ENCODE measurements around the gene QPCT. TPM values are rescaled to one million over a fixed set of nuclear protein-coding genes. Genes with fewer than 3 reads are reported as not detected.
"Not testable (repeated sequence)": the region's sequence is repeated elsewhere in the genome, so short reads cannot be mapped to it uniquely, and the experiment has no call there.

Gene QPCT
- total RNA-seq: 10 to 100 TPM in 1 of 3 donors, 1 to 10 TPM in 2; 4.3 to 15.8 (median 6.8) TPM
- long read RNA-seq, donor 1, transcript QPCT-201 (7 exons, 1,739 nt): major isoform, 34 of 35 reads
- long read RNA-seq, donor 1, partial matches to known transcripts: 0 of 35 reads
- long read RNA-seq, donor 1, other reads (novel, unspliced or antisense): 1 of 35 reads
- long read RNA-seq, donor 2, partial matches to known transcripts: 0 of 2 reads
- long read RNA-seq, donor 2, other reads (novel, unspliced or antisense): 0 of 2 reads

DNA sequence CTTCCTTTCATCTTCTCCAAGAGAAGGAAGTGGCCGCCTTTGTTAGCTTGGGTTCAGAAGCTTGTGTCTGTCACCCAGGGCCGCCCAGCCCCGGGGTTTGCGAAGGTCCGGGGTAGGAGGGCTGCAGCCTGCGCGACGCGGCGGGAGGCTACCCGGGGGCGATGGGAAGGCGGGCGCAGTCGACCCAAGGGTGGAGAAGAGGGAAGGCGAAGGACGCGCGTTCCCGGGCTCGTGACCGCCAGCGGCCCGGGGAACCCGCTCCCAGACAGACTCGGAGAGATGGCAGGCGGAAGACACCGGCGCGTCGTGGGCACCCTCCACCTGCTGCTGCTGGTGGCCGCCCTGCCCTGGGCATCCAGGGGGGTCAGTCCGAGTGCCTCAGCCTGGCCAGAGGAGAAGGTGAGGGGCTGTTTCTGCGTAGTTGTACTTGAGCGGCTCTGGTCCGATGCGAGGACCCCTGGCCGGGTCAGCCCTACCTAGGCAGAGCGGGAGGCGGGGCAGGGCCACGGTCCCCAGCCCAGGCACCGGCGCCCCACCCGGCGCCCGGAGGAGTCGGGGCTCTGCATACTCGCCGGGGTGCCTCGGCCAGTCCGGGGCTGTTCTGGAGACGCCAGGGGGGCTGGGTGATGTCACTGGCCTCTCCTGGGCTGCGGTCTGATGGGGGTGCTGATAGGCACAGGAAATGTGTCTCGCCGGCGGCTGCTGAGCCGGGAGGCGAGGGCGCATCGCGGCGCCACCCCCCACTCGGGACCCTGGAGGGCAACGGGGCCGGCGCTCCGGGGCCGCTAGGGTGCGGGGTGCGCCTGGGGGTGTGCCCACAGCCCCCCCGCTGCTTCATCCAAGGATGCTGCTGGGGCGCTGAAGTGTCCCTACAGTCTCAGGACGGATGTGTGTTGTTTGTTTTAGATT lies at the start of gene QPCT:
Gene QPCT (plus strand): TSS at position 178 of the 909 bp plus-strand sequence. CDS start 102 bp downstream, at position 280.
- TF ChIP-seq, protein P1, sequence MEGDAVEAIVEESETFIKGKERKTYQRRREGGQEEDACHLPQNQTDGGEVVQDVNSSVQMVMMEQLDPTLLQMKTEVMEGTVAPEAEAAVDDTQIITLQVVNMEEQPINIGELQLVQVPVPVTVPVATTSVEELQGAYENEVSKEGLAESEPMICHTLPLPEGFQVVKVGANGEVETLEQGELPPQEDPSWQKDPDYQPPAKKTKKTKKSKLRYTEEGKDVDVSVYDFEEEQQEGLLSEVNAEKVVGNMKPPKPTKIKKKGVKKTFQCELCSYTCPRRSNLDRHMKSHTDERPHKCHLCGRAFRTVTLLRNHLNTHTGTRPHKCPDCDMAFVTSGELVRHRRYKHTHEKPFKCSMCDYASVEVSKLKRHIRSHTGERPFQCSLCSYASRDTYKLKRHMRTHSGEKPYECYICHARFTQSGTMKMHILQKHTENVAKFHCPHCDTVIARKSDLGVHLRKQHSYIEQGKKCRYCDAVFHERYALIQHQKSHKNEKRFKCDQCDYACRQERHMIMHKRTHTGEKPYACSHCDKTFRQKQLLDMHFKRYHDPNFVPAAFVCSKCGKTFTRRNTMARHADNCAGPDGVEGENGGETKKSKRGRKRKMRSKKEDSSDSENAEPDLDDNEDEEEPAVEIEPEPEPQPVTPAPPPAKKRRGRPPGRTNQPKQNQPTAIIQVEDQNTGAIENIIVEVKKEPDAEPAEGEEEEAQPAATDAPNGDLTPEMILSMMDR (IDR thresholded peaks at IDR 0.05): no peak
- intact Hi-C loops (cut with DNase I, micrococcal nuclease): no loop called here
- peak; percentile 55 to 78 (median 73) for DNase-seq
- ATAC-seq: peak; percentile 85
- no peaks in the 10 kb centered on the region for H3K36me3 ChIP-seq (ENCODE audit: low read depth)
- no peaks in the 10 kb centered on the region for H3K9me3 ChIP-seq
- H3K4me3 ChIP-seq: peak within 1 kb of the TSS; percentile 21
- peaks cover 9% of the 10 kb centered on the region for H3K4me1 ChIP-seq (ENCODE audit: low read depth)

DNA sequence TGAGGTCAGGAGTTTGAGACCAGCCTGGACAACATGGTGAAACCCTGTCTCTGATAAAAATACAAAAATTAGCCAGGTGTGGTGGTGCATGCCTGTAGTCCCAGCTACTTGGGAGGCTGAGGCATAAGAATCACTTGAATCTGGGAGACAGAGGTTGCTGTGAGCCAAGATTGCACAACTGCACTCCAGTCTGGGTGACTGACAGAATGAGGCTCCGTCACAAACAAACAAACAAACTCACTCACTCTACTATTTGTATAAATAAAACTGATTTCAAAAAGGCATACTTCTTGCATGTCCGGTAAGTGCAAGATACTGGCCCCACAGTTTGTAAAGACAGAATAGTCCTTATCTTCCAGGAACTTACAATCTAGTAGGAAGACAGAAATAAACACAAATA lies 49.6 kb upstream of the QPCT start:
- ATAC-seq; H3K4me3 ChIP-seq; H3K4me1 ChIP-seq (ENCODE audit: low read depth); H3K36me3 ChIP-seq (ENCODE audit: low read depth); intact Hi-C loops (cut with DNase I, micrococcal nuclease); DNase-seq; H3K9me3 ChIP-seq: not testable (repeated sequence)

DNA sequence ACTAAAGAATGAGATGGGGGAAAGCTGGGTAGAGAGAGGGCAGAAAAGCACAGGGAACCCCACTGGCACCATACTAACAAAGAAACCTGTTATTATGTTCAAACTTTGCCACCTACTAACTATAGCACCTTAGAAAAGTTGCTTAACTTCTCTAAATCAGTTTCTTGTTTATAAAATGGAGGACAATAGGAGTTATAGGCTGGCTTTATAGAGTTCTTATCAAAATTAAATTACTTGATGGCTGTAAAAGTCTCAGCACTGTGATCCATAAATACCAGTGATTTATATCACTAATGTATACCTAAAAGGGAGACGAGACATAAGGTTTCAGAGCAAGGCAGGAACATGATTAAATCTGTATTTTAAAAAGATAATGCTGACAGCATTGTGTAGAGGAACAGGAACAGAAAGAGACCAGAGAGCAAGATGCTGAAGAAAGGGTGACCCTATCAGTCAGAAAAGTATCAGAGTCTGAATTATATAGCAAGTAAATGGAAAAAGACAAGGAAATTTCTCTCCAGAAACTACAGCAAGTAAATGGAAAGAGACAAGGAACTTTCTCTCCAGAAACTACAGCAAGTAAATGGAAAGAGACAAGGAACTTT lies 48.9 kb upstream of the QPCT start:
- intact Hi-C loops (cut with DNase I, micrococcal nuclease): no loop called here
- Histone ChIP-seq H3K4me1 (ENCODE audit: low read depth) (no peaks in the 10 kb centered on the region), H3K9me3 (no peaks in the 10 kb centered on the region), H3K36me3 (ENCODE audit: low read depth) (no peaks in the 10 kb centered on the region), H3K4me3 (no peak overlapping the region)
- ATAC-seq: peak; percentile 46
- TF ChIP-seq, protein P1 (IDR thresholded peaks at IDR 0.05): no peak
- no peak for DNase-seq

- intact Hi-C loops (cut with DNase I, micrococcal nuclease): no loop called here
- Histone ChIP-seq H3K36me3 (ENCODE audit: low read depth) (no peaks in the 10 kb centered on the region), H3K4me1 (ENCODE audit: low read depth) (no peaks in the 10 kb centered on the region), H3K4me3 (no peak overlapping the region), H3K9me3 (no peaks in the 10 kb centered on the region)
- ATAC-seq (no peak), DNase-seq (no peak)
- TF ChIP-seq, protein P1 (IDR thresholded peaks at IDR 0.05): no peak
Observed at GRCh38 chr2:37297632-37298031, 46.8 kb upstream of the QPCT start.

DNA sequence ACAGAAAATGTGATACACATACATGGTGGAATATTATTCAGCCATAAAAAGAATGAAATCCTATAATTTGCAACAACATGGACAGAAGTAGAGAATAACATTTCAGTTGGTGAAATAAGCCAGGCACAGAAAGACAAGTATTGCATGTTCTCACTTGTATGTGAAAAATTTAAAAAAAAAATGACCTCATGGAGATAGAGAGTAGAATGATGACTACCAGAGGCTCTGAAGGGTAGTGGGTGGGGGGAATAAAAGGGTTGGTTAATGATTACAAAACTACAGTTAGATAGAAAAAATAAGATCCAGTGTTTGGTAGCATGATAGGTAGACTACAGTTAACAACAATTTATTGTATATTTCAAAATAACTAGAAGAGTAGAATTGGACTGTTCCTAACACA lies 44.3 kb upstream of the QPCT start:
- Histone ChIP-seq H3K9me3 (no peaks in the 10 kb centered on the region), H3K4me3 (no peak overlapping the region), H3K4me1 (ENCODE audit: low read depth) (no peaks in the 10 kb centered on the region), H3K36me3 (ENCODE audit: low read depth) (no peaks in the 10 kb centered on the region)
- intact Hi-C loops (cut with DNase I, micrococcal nuclease): no loop called here
- no peak for ATAC-seq
- DNase-seq: no peak
- TF ChIP-seq, protein P1 (IDR thresholded peaks at IDR 0.05): no peak

GRCh38 chr2:37300578-37300977 lies 43.9 kb upstream of the QPCT start:
- TF ChIP-seq, protein P1 (IDR thresholded peaks at IDR 0.05): no peak

More at GRCh38 chr2:37300578-37300977, 43.9 kb upstream of the QPCT start:
- Histone ChIP-seq H3K36me3 (ENCODE audit: low read depth) (no peaks in the 10 kb centered on the region), H3K4me3 (no peak overlapping the region), H3K4me1 (ENCODE audit: low read depth) (peaks cover 4% of the 10 kb centered on the region), H3K9me3 (no peaks in the 10 kb centered on the region)
- intact Hi-C loops (cut with DNase I, micrococcal nuclease): no loop called here
- DNase-seq: no peak
- no peak for ATAC-seq

Data from mucosa of descending colon (tissue), 3 donors.